Activated effector memory CD4-positive, alpha-beta T cell treated with anti-CD3 and anti-CD28 coated beads, Interleukin-2, amount 50 U/mL, for 16 hours (primary cell): ENCODE data around the gene KCNN1.
A peak's percentile ranks its signal among the peaks of the same experiment; 100 is the strongest.
"Not testable (repeated sequence)": the region's sequence is repeated elsewhere in the genome, so short reads cannot be mapped to it uniquely, and the experiment has no call there.

Experiments used
- DNase-seq: peaks from one replicate; pipeline ENCODE4 v3.0.0-alpha.2; 2020

Gene KCNN1

DNA sequence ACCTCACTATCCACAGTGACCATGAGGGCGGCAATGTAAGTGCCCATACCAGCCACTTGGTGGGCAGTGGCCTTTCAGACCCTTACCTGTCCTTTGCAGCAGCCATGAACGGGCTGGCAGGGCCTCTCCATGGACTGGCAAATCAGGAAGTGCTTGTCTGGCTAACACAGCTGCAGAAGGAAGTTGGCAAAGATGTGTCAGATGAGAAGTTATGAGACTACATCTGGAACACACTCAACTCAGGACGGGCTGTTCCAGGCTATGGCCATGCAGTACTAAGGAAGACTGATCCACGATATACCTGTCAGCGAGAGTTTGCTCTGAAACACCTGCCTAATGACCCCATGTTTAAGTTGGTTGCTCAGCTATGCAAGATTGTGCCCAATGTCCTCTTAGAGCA is 64.5 kb downstream of the KCNN1 start:
- not testable (repeated sequence) for DNase-seq

GRCh38 chr19:18032102-18032501 is 65.2 kb downstream of the KCNN1 start:
- not testable (repeated sequence) for DNase-seq

DNA sequence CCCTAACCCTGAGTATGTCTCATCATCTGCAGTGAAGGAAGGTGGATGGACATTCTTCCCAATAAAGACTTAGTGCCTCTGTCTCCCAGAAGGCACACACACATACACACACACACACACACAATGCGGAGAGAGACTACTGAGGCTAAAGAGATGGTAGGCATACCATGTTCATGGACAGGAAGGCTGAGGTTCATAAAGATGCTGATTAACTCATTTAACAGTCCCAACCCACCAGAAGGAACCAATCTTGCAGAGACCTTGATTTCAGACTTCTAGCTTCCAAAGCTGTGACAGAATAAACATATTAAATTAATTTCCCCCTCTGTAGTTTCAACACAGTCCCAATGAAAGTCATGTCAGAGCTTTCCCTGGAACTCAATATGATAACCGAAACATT is 74.1 kb downstream of the KCNN1 start:
- DNase-seq = no peak

- DNase-seq = no peak
These were observed 76.8 kb downstream of the KCNN1 start for GRCh38 chr19:18043676-18044075.

GRCh38 chr19:18044825-18045304 is 78.0 kb downstream of the KCNN1 start:
- DNase-seq = peak; percentile 94

- no peak for DNase-seq
These were observed 78.6 kb downstream of the KCNN1 start for GRCh38 chr19:18045307-18046050.

DNA sequence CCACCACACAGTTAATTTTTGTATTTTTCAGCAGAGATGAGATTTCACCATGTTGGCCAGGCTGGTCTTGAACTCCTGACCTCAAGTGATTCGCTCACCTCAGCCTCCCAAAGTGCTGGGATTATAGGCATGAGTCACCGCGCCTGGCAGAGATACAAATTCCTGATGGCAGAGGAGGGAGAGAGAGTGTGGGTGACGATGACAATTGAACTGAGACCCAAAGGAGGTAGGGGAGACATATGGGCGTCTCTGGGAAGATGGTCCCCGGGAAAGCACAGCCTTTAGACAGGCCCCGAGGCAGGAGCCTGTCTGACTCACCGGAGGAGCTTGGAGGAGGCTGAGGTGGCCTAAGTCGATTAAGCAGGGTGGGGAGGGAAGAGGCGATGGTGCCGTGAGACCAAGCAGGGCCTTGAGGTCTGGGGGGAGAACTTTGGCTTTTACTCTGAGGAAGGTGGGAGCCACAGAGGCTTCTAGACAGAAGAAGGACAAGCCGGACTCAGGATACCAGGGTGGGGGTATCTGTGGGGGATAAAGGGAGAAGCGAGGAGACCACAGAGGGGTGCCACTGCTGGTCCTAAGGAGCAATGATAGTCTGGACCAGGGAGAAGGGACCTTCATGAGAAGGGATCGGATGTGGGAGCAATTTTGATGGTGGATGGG is 79.3 kb downstream of the KCNN1 start:
- DNase-seq = peak; percentile 70

DNA sequence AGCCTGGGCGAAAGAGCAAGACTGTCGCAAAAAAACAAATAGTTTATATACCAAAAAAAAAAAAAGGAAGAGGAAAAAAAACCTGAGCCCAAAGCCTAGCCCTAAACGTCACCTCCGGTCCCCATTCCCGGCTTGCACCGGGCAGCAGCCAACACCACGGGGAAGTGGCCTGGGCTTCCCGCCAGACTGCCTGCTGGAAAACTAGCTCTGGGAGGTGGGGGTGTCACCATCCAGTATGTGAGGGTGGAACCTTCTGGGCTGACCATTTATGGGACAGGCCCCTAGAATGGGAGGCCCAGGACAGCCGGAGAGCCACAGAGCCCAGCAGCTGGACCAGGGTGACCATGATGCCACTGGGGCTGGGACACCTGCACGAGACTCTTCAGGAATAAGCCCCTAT is 82.5 kb downstream of the KCNN1 start:
- DNase-seq = no peak
